Glomerular visceral epithelial cell (primary cell): ENCODE data around the gene SCAI.
"Not testable (repeated sequence)": the region's sequence is repeated elsewhere in the genome, so short reads cannot be mapped to it uniquely, and the experiment has no call there.

Source experiments
- DNase-seq: peaks from one replicate; pipeline ENCODE4 v3.0.0-alpha.2; 2016; ENCODE audit errors: extremely low spot score

Gene SCAI

GRCh38 chr9:125028041-125028440 is 115.3 kb downstream of the SCAI start:
- DNase-seq = no peak

DNA sequence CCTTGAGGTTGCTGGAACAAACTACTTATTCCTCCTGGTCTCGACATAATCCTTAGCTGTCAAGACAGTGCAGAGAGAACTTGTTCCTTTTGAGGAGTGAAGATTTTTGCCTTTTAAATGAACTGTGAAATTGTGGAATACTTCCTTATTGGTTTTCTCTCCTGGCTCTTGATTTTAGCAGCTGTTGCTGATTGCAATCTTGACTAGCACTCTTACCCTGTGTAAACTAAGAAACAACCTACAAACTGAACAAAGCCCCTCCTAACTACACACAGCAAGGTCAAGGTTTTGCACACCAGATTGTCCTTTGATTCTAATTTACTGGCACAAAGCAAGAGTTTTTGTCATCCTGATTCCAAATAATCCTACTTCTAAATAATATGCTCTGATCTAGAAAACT is 118.4 kb downstream of the SCAI start:
- DNase-seq = no peak

GRCh38 chr9:125021069-125021468 is 122.3 kb downstream of the SCAI start:
- DNase-seq = no peak

DNA sequence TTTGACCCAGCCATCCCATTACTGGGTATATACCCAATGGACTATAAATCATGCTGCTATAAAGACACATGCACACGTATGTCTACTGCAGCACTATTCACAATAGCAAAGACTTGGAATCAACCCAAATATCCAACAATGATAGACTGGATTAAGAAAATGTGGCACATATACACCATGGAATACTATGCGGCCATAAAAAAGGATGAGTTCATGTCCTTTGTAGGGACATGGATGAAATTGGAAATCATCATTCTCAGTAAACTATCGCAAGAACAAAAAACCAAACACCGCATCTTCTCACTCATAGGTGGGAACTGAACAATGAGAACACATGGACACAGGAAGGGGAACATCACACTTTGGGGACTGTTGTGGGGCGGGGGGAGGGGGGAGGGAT is 127.7 kb downstream of the SCAI start:
- DNase-seq = not testable (repeated sequence)

DNA sequence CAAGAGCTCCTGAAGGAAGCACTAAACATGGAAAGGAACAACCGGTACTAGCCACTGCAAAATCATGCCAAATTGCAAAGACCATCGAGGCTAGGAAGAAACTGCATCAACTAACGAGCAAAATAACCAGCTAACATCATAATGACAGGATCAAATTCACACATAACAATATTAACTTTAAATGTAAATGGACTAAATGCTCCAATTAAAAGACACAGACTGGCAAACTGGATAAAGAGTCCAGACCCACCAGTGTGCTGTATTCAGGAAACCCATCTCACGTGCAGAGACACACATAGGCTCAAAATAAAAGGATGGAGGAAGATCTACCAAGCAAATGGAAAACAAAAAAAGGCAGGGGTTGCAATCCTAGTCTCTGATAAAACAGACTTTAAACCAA is 131.3 kb downstream of the SCAI start:
- not testable (repeated sequence) for DNase-seq

DNA sequence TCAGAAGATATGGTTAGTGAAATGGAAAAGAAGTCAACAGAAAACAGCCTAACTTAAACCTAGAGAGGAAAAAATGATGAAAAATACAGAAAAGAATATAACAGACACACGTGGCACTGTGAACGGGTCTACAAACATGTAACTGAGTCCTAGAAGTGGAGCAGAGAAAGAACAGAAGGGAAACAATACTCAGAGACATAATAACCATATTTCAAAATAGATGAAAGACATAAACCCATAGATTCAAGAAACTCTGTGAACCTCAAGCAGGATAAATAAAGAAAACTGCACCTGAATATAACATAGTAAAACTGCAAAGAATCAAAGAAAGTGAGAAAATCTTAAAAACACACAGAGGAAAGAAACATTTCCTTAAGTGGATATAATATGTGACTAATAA is 134.7 kb downstream of the SCAI start:
- DNase-seq = no peak

GRCh38 chr9:125003332-125003731 is 140.0 kb downstream of the SCAI start:
- DNase-seq = no peak

DNA sequence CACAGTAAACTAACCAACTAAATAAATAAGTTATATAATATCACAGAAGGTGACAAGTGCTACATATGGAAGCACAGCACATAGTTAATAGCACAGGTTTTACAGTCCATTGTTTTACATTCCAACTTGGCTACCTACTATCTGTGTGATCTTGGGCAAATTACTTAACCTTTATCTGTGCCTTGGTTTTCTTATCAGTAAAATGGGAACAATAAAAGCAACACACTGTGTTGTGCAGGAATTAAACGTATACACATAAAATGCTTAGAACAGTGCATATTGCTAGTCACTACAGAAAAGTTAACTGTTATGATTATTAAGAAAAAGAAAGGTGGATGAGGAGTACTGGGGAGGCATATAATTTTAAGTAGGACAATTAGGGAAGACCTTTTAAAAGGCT is 159.6 kb downstream of the SCAI start:
- no peak for DNase-seq

DNA sequence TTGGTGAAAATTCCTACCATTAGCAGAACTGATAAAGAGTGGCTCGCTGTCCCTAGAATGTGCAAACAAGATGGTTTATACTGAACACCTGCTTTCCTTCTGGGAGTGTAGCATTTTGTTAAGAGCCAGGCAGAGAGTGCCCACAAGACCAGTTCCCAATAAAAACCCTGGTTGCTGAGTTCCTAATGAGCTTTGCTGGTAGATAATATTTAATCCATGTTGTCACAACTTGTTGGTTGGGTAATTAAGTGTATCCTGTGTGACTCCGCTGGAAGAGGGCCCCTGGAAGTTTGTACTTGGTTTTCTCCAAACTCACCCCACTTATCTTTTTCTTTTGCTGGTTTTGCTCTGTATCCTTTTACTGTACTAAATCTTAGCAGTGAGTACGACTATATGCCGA is 162.9 kb downstream of the SCAI start:
- DNase-seq = no peak

DNA sequence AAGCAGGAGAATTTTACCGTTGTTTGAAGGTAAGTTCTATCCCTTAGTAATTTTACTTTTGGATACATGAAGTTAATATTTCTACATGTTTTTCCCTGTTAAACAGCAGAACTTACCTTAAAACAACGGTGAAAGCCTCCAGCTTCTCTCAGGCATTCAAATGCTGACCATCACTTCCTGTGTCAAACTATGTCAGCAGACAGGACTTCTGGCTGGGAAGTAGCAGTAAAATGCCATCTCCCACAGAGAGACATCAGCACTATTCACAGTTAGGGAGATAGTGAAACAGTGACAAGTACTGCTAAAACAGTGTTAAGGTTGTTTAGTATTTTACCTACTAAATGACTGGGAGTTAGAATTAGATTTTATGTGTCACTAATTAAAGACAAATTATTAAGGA is 168.2 kb downstream of the SCAI start:
- DNase-seq = no peak

DNA sequence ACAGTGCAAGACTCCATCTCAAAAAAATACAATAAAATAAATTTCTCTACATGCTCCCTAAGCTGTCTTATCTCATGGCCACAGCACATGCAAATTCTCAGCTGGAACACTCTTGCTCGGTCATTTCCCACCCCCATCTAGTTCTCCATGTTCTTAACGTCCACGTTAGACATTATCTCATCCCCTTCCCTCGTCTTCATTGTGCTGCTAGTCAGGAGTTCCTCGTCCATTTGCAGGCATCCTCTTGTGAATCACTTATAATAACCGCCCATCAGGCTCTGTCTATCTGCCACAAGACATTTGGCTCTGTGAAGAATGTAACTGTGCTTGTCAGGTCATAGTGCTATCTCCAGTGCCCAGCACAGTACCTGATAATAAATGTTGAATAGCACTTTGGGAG is 169.5 kb downstream of the SCAI start:
- DNase-seq = no peak

GRCh38 chr9:124972241-124972770 is 171.0 kb downstream of the SCAI start:
- no peak for DNase-seq

DNA sequence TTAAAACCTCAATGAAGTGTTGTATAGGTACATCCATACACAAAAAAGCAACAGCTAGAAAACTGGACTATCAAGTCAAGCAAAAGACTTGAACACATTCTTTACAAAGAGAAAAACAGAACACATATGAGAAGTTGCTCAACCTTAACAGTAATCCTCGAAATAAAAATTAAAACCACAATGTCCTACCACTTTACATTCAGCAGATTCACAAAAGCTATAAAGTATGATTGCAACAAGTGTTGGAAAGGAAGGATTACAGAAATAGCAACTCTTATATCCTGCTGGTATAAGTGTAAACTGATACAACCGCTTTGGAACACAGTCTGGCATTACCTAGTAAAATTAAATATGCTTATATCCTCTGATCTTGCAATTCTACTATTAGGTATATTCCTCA is 173.9 kb downstream of the SCAI start:
- DNase-seq = no peak

- no peak for DNase-seq
Measured at GRCh38 chr9:124968238-124968637, 175.1 kb downstream of the SCAI start.

- not testable (repeated sequence) for DNase-seq
Measured at GRCh38 chr9:124965775-124966568, 177.4 kb downstream of the SCAI start.

DNA sequence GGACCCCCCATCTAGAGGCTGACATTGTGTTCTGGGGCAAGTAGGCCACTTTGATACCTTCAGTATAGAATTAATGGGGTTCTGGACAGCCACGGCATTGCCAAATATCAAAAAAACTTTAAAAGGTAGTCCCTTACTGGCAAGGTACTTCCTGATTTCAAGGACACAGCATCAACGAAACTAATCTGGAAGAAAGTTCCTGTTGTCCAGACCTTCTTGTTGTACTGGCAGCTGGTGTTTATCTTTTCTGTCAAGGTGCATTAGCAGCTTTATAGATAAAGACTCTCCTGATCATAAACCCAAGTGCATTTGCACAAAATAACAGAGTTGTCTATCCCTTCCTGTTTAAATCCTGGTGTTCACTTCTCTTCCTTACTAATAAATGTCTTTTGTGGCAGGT is 178.7 kb downstream of the SCAI start:
- no peak for DNase-seq

DNA sequence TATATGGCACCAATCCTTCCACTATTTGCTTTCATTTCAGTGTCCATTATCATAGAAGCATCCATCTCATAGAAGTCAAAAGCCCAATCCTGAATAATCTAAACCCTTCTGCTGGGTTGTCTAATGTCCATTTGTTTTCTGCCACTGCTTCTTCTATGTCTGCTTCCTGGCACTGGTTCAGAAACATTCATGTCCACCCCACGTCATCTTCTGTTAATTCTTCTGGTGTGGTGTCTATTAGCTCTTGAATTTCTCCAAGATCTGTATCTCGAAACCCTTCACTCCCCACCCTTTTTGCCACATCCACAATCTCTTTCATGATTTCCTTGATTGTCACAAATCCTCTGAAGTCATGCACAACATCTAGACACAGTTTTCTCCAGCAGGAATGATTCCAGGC is 179.3 kb downstream of the SCAI start:
- DNase-seq = no peak

- DNase-seq = no peak
Measured at GRCh38 chr9:124960409-124960752, 182.9 kb downstream of the SCAI start.

DNA sequence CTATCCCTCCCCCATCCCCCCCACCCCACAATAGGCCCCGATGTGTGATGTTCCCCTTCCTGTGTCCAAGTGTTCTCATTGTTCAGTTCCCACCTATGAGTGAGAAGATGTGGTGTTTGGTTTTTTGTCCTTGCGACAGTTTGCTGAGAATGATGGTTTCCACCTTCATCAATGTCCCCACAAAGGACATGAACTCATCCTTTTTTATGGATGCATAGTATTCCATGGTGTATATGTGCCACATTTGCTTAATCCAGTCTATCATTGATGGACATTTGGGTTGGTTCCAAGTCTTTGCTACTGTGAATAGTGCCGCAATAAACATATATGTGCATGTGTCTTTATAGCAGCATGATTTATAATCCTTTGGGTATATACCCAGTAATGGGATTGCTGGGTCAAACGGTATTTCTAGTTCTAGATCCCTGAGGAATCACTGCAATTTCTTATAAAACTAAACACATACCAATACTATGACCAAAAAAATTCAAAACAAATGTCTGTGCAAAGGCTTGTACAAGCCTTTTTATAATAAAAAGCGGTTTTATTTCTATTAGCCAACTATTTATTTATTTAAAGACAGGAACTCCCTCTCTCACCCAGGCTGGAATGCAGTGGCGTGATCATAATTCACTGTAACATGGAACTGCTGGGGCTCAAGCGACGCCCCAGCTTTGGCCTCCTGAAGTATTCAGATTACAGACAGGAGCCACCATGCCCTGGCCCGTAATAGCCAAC is 183.5 kb downstream of the SCAI start:
- DNase-seq = not testable (repeated sequence)

GRCh38 chr9:124954255-124954654 is 189.1 kb downstream of the SCAI start:
- no peak for DNase-seq

- DNase-seq = no peak
Measured at GRCh38 chr9:124950050-124950718, 193.1 kb downstream of the SCAI start.

DNA sequence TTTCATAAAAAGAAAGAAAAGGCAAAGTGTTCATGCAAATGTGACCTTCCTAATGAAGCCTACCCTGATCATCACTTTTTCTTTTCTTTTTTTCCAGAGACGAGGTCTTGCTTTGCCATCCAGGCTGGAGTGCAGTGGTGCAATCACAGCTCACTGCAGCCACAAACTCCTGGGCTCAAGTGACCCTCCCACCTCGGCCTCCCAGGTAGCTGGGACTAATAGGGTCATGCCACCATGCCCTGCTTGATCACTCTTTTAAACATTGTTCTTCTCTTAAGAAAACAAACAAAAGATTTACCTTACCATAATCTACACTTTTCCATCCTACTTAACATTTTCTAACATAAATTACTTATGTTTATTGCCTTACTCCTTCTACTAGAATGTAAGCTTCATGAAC is 193.9 kb downstream of the SCAI start:
- DNase-seq = no peak
